Panc1 (cell line): ENCODE measurements around the gene RNF7. TPM values are rescaled to one million over a fixed set of nuclear protein-coding genes. Genes with fewer than 3 reads are reported as not detected.

Source experiments
- ATAC-seq: fragments of 200-7000 bp; cut with Tn5 transposase; 2 replicates; pipeline ENCODE4 v1.9.1; 2020; ENCODE audit warnings: mild to moderate bottlenecking, moderate library complexity
- BruUV-seq: library from RNA; stranded (reverse); fragments of 400-500 nt; replicated peaks from 2 replicates; lab custom pipeline; 2021; lab: Mats Ljungman, UMichigan
- CTCF ChIA-PET: fragments of 300-600 bp; sonication (Branson Sonifier 250); formaldehyde crosslinking; loops from one replicate; lab custom pipeline; 2022; ENCODE audit warnings: antibody characterized with exemption; lab: Charles Lee
- POLR2A ChIA-PET: fragments of 300-600 bp; sonication (Branson Sonifier 250); formaldehyde crosslinking; loops from one replicate; lab custom pipeline; 2022; ENCODE audit warnings: antibody characterized with exemption; lab: Charles Lee
- DNase-seq: peaks from one replicate; pipeline ENCODE4 v3.0.0-alpha.2; 2010; ENCODE audit warnings: low read depth, low spot score
- H3K27ac ChIP-seq: 2 replicates; pipeline ENCODE4 v1.5.1; 2011; ENCODE audit warnings: mild to moderate bottlenecking, low read length, inconsistent platforms
- H3K27me3 ChIP-seq: fragments of 200-500 bp; sonication (Bioruptor generic); 2 replicates; pipeline ENCODE4 v1.6.0; 2014; ENCODE audit warnings: low read length, inconsistent platforms; ENCODE audit not compliant: control insufficient read depth, insufficient read depth
- H3K36me3 ChIP-seq: fragments of 200-500 bp; sonication (Bioruptor generic); 2 replicates; pipeline ENCODE4 v1.5.1; 2014; ENCODE audit warnings: inconsistent platforms, mild to moderate bottlenecking, low read length, moderate library complexity; ENCODE audit not compliant: control insufficient read depth, insufficient read depth
- H3K4me1 ChIP-seq: 2 replicates; pipeline ENCODE4 v1.5.1; 2011; ENCODE audit warnings: inconsistent platforms, mild to moderate bottlenecking, low read length, moderate library complexity; ENCODE audit not compliant: control insufficient read depth, insufficient read depth
- H3K4me3 ChIP-seq, 2 experiments: 2 replicates each; pipeline ENCODE4 v1.5.1; 2011 to 2012; ENCODE audit warnings: low read depth in 2 of 2, low read length in 2 of 2, mild to moderate bottlenecking in 2 of 2, inconsistent platforms in 1 of 2, moderate library complexity in 1 of 2
- H3K9me3 ChIP-seq: fragments of 200-500 bp; sonication (Bioruptor generic); 2 replicates; pipeline ENCODE4 v1.5.1; 2014; ENCODE audit warnings: low read depth, mild to moderate bottlenecking, inconsistent platforms, low read length, moderate library complexity; ENCODE audit not compliant: control insufficient read depth, insufficient read depth
- POLR2AphosphoS5 ChIP-seq: IDR thresholded peaks from 2 replicates; pipeline ENCODE4 v1.6.1; 2012; ENCODE audit warnings: mild to moderate bottlenecking, low read depth, low read length, moderate library complexity
- REST ChIP-seq, 2 experiments: IDR thresholded peaks; 2 replicates each; pipeline ENCODE4 v1.6.1; 2011 to 2012; ENCODE audit warnings: low read depth in 2 of 2, control low read depth in 1 of 2, low read length in 1 of 2, mild to moderate bottlenecking in 1 of 2, moderate library complexity in 1 of 2; ENCODE audit not compliant: insufficient read depth in 1 of 2
- SIN3A ChIP-seq: IDR thresholded peaks from 2 replicates; pipeline ENCODE4 v1.6.1; 2012; ENCODE audit warnings: low read depth, mild to moderate bottlenecking, low read length, moderate library complexity, borderline replicate concordance; ENCODE audit not compliant: insufficient read depth
- TCF7L2 ChIP-seq: IDR thresholded peaks from 2 replicates; pipeline ENCODE4 v1.6.1; 2011; ENCODE audit warnings: mild to moderate bottlenecking, low read depth, low read length, inconsistent platforms
- in situ Hi-C: cut with HindIII; loops from 2 replicates; pipeline ENCODE4 v1.10.0; 2016; ENCODE audit warnings: low sequenced_read_pairs, low pct_unique_long_range_greater_than_20kb
- intact Hi-C: fragments of 100-400 bp; cut with micrococcal nuclease; formaldehyde crosslinking; loops from one replicate; pipeline ENCODE4 v1.10.0; 2022; ENCODE audit not compliant: unreplicated experiment
- total RNA-seq: library from RNA; stranded (reverse); gene quantifications from one replicate; pipeline ENCODE4 v1.2.1, GENCODE V29; 2021; ENCODE audit not compliant: unreplicated experiment
- TF ChIP-seq, protein P1 (sequence below): fragments of 450-650 bp; IDR thresholded peaks from 2 replicates; pipeline ENCODE4 v1.5.1; 2017; ENCODE audit warnings: mild to moderate bottlenecking

Gene RNF7
- total RNA-seq, 1 experiment from 2014 or later: 87.3 TPM

DNA sequence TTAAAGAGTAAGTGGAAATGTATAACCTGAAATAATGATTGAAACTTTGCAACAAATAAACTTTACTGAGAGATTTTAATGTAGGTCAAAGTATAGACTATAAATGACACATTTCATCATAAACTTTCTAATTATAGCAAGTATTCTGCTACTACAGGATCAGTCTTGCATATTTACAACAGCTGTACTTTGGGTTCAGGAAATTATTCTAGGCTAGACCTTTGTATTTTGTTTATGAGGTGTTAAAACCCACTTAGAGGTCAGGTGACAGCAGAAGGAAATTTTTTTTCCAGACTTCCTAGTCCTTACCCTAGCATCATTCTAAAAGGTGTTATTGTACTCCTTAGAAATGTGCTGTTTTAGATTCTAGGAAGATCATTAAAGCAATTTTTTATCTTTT, 2.3 kb downstream of the RNF7 start:
- POLR2A ChIA-PET: interaction anchor here (0.6 kb wide), 3 partner anchors 10 to 62 kb away, joined by 4 to 7 read pairs (median 6); no protein-coding TSS in a partner anchor
- TF ChIP-seq REST (IDR thresholded peaks at IDR 0.05; ENCODE audit: insufficient read depth in 1 of 2, low read depth in 2 of 2, low read length in 1 of 2) (no peak), POLR2AphosphoS5 (no peak), SIN3A (no peak), TCF7L2 (no peak)
- TF ChIP-seq, protein P1, sequence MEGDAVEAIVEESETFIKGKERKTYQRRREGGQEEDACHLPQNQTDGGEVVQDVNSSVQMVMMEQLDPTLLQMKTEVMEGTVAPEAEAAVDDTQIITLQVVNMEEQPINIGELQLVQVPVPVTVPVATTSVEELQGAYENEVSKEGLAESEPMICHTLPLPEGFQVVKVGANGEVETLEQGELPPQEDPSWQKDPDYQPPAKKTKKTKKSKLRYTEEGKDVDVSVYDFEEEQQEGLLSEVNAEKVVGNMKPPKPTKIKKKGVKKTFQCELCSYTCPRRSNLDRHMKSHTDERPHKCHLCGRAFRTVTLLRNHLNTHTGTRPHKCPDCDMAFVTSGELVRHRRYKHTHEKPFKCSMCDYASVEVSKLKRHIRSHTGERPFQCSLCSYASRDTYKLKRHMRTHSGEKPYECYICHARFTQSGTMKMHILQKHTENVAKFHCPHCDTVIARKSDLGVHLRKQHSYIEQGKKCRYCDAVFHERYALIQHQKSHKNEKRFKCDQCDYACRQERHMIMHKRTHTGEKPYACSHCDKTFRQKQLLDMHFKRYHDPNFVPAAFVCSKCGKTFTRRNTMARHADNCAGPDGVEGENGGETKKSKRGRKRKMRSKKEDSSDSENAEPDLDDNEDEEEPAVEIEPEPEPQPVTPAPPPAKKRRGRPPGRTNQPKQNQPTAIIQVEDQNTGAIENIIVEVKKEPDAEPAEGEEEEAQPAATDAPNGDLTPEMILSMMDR: no peak
- DNase-seq (no peak), ATAC-seq (no peak)
- H3K4me1 ChIP-seq: peaks cover 29% of the 10 kb centered on the region
- in situ Hi-C loops: no loop called here
- no peaks in the 10 kb centered on the region for H3K9me3 ChIP-seq
- H3K27me3 ChIP-seq: no peaks in the 10 kb centered on the region
- no peak overlapping the region; the same call in 1 of the 2 replicates for H3K27ac ChIP-seq
- CTCF ChIA-PET: interaction anchor here (1.0 to 1.1 kb wide), 2 partner anchors 135 to 540 kb away, joined by 5 to 8 read pairs; no protein-coding TSS in a partner anchor
- no TSS peak for BruUV-seq
- intact Hi-C loops: no loop called here
- peaks cover 15% of the 10 kb centered on the region for H3K36me3 ChIP-seq
- H3K4me3 ChIP-seq: no peak overlapping the region

- H3K36me3 ChIP-seq: peaks cover 26% of the 10 kb centered on the region
- H3K4me3 ChIP-seq: no peak overlapping the region
- ATAC-seq: no peak
- intact Hi-C loops (no loop called here), in situ Hi-C loops (no loop called here)
- ChIA-PET CTCF (no interaction called here), POLR2A (no interaction called here)
- no peak for TF ChIP-seq REST (IDR thresholded peaks at IDR 0.05; ENCODE audit: insufficient read depth in 1 of 2, low read depth in 2 of 2, low read length in 1 of 2)
- TF ChIP-seq POLR2AphosphoS5: no peak
- TF ChIP-seq, protein P1: no peak
- no peak for TF ChIP-seq TCF7L2
- TF ChIP-seq SIN3A: no peak
- no peaks in the 10 kb centered on the region for H3K9me3 ChIP-seq
- no peak for DNase-seq
- no peak overlapping the region for H3K27ac ChIP-seq
- no peaks in the 10 kb centered on the region for H3K27me3 ChIP-seq
- BruUV-seq: no TSS peak
- H3K4me1 ChIP-seq: peaks cover 23% of the 10 kb centered on the region
These were observed 5.2 kb downstream of the RNF7 start for GRCh38 chr3:141743305-141743704.
